HepG2 (cell line): ENCODE results near the gene COASY. TPM values are rescaled to one million over a fixed set of nuclear protein-coding genes. Genes with fewer than 3 reads are reported as not detected.

Experiments used
- AGO2 ChIP-seq: fragments of 200-400 bp; formaldehyde crosslinking; optimal IDR thresholded peaks from 2 replicates; pipeline ENCODE3; 2017; ENCODE audit warnings: mild to moderate bottlenecking, low read depth, low read length, moderate library complexity
- ARNTL ChIP-seq: sonication (generic); formaldehyde crosslinking; IDR thresholded peaks from 2 replicates; pipeline ENCODE4 v1.4.0; 2020; ENCODE audit warnings: mild to moderate bottlenecking, missing genetic modification reagents
- BHLHE40 ChIP-seq: IDR thresholded peaks from 2 replicates; pipeline ENCODE4 v1.6.1; 2011; ENCODE audit warnings: low read length, improper control_type of control experiment
- GABPA ChIP-seq, 2 experiments: IDR thresholded peaks; 2 replicates each; pipeline ENCODE4 v1.6.1; 2011 to 2016; ENCODE audit warnings: low read depth in 2 of 2, low read length in 1 of 2, missing biosample characterization in 1 of 2, missing genetic modification characterization in 1 of 2
- GMEB1 ChIP-seq: sonication (generic); formaldehyde crosslinking; IDR thresholded peaks from 2 replicates; pipeline ENCODE4 v1.5.1; 2020; ENCODE audit warnings: missing genetic modification reagents, mild to moderate bottlenecking, borderline replicate concordance
- GPN1 ChIP-seq: sonication (generic); formaldehyde crosslinking; IDR thresholded peaks from 2 replicates; pipeline ENCODE4 v1.5.1; 2020; ENCODE audit warnings: missing genetic modification reagents, borderline replicate concordance
- MXI1 ChIP-seq: IDR thresholded peaks from 3 replicates; pipeline ENCODE4 v1.6.1; 2012; ENCODE audit warnings: low read depth, low read length, inconsistent platforms, borderline replicate concordance
- PAXIP1 ChIP-seq: sonication (generic); formaldehyde crosslinking; conservative IDR thresholded peaks from 2 replicates; pipeline ENCODE4 v1.4.0; 2020; ENCODE audit warnings: mild to moderate bottlenecking, missing genetic modification reagents, moderate library complexity
- RARA ChIP-seq: IDR thresholded peaks from 2 replicates; pipeline ENCODE4 v1.6.1; 2016; ENCODE audit warnings: missing genetic modification reagents, missing compliant biosample characterization
- SOX5 ChIP-seq: IDR thresholded peaks from 2 replicates; pipeline ENCODE4 v1.6.1; 2016; ENCODE audit warnings: borderline replicate concordance
- ZBTB7B ChIP-seq: sonication (generic); formaldehyde crosslinking; IDR thresholded peaks from 2 replicates; pipeline ENCODE4 v1.4.0; 2020; ENCODE audit warnings: missing genetic modification reagents
- ZNF138 ChIP-seq: sonication (generic); formaldehyde crosslinking; IDR thresholded peaks from 2 replicates; pipeline ENCODE4 v1.5.0; 2020; ENCODE audit warnings: mild to moderate bottlenecking, low read depth, missing genetic modification reagents
- ZNF788 ChIP-seq: sonication (generic); formaldehyde crosslinking; IDR thresholded peaks from 2 replicates; pipeline ENCODE4 v1.5.0; 2020; ENCODE audit warnings: mild to moderate bottlenecking, missing genetic modification reagents, borderline replicate concordance
- ZSCAN31 ChIP-seq: sonication (generic); formaldehyde crosslinking; IDR thresholded peaks from 2 replicates; pipeline ENCODE4 v1.5.0; 2020; ENCODE audit warnings: low read depth, mild to moderate bottlenecking, missing genetic modification reagents
- polyA plus RNA-seq, 8 experiments: library from polyadenylated mRNA; depleted of rRNA in 3 of 8; stranded (reverse) in 7 of 8; unstranded in 1 of 8; fragments of >200 nt; fragmentation: Illumina TruSeq in 4 of 8; extraction: Trizol in 4 of 8; gene quantifications; 2 replicates each; pipeline versions ENCODE4 v1.2.1 to v1.2.3, GENCODE V29; 2011 to 2016; ENCODE audit warnings: low read depth in 4 of 8, missing spikeins in 1 of 8, mixed read lengths in 1 of 8; ENCODE audit not compliant: insufficient read depth in 1 of 8
- total RNA-seq, 5 experiments: library from RNA; depleted of rRNA; stranded (reverse); fragments of >200 nt; fragmentation: Illumina TruSeq; extraction: Trizol; gene quantifications; 2 replicates each; pipeline ENCODE4 v1.2.3, GENCODE V29; 2016; ENCODE audit warnings: low read depth in 1 of 5
- TF ChIP-seq, protein P1 (sequence below): sonication (generic); formaldehyde crosslinking; IDR thresholded peaks from 2 replicates; pipeline ENCODE4 v1.4.0; 2020; ENCODE audit warnings: missing genetic modification reagents
- TF ChIP-seq, protein P2 (sequence below): sonication (generic); formaldehyde crosslinking; IDR thresholded peaks from 2 replicates; pipeline ENCODE4 v1.5.1; 2020; ENCODE audit warnings: mild to moderate bottlenecking, missing genetic modification reagents, borderline replicate concordance
- TF ChIP-seq, protein P3 (sequence below): sonication (generic); formaldehyde crosslinking; IDR thresholded peaks from 2 replicates; pipeline ENCODE4 v1.5.0; 2020; ENCODE audit warnings: missing genetic modification reagents

COASY gene
- total and polyA plus RNA-seq, 2 of the 13 experiments (the other 11 are each of a cell fraction or from before 2014, with no cell fraction given) = 90.7 to 125 TPM

- TF ChIP-seq, protein P1, sequence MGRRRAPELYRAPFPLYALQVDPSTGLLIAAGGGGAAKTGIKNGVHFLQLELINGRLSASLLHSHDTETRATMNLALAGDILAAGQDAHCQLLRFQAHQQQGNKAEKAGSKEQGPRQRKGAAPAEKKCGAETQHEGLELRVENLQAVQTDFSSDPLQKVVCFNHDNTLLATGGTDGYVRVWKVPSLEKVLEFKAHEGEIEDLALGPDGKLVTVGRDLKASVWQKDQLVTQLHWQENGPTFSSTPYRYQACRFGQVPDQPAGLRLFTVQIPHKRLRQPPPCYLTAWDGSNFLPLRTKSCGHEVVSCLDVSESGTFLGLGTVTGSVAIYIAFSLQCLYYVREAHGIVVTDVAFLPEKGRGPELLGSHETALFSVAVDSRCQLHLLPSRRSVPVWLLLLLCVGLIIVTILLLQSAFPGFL (CRISPR knock-in tag) = no peak
- TF ChIP-seq MXI1 (peak; percentile 46; the same call in 1 of the 3 replicates), ZBTB7B (CRISPR knock-in tag) (peak; percentile 18; the same call in 1 of the 2 replicates), GMEB1 (CRISPR knock-in tag) (0 out of 2 replicates have a peak, but pooled peaks have one; percentile 9), SOX5 (CRISPR knock-in tag) (no peak), BHLHE40 (peak; percentile 85), PAXIP1 (peak; percentile 31), ZNF788 (CRISPR knock-in tag) (no peak), GABPA (IDR thresholded peaks at IDR 0.05; ENCODE audit: low read depth, low read length) (no peak), GABPA (CRISPR knock-in tag; IDR thresholded peaks at IDR 0.05; ENCODE audit: low read depth) (no peak), AGO2 (peak; percentile 55), RARA (peak; percentile 31; the same call in 1 of the 2 replicates), ARNTL (CRISPR knock-in tag) (peak; percentile 18; the same call in 1 of the 2 replicates), ZSCAN31 (CRISPR knock-in tag) (0 out of 2 replicates have a peak, but pooled peaks have one; percentile 28), GPN1 (CRISPR knock-in tag) (no peak), ZNF138 (0 out of 2 replicates have a peak, but pooled peaks have one; percentile 25)
- TF ChIP-seq, protein P2, sequence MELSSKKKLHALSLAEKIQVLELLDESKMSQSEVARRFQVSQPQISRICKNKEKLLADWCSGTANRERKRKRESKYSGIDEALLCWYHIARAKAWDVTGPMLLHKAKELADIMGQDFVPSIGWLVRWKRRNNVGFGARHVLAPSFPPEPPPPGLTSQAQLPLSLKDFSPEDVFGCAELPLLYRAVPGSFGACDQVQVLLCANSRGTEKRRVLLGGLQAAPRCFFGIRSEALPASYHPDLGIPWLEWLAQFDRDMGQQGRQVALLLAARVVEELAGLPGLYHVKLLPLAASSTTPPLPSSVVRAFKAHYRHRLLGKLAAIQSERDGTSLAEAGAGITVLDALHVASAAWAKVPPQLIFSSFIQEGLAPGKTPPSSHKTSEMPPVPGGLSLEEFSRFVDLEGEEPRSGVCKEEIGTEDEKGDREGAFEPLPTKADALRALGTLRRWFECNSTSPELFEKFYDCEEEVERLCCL (CRISPR knock-in tag) = no peak
- TF ChIP-seq, protein P3, sequence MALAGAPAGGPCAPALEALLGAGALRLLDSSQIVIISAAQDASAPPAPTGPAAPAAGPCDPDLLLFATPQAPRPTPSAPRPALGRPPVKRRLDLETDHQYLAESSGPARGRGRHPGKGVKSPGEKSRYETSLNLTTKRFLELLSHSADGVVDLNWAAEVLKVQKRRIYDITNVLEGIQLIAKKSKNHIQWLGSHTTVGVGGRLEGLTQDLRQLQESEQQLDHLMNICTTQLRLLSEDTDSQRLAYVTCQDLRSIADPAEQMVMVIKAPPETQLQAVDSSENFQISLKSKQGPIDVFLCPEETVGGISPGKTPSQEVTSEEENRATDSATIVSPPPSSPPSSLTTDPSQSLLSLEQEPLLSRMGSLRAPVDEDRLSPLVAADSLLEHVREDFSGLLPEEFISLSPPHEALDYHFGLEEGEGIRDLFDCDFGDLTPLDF (CRISPR knock-in tag) = no peak
These were observed 42.1 kb upstream of the COASY start (continued) for GRCh38 chr17:42519546-42520491.
